ENCODE measurements around the gene FAM227B.
"Not testable (repeated sequence)": the region's sequence is repeated elsewhere in the genome, so short reads cannot be mapped to it uniquely, and the experiment has no call there.

Gene FAM227B

GRCh38 chr15:49610157-49610918 is 10.3 kb downstream of the FAM227B start:
- DNase-seq, result no peak

GRCh38 chr15:49606594-49606993 is 14.0 kb downstream of the FAM227B start:
- no peak for DNase-seq

GRCh38 chr15:49605588-49605987 is 15.0 kb downstream of the FAM227B start:
- no peak for DNase-seq

GRCh38 chr15:49604625-49605409 is 15.8 kb downstream of the FAM227B start:
- DNase-seq, result no peak

DNA sequence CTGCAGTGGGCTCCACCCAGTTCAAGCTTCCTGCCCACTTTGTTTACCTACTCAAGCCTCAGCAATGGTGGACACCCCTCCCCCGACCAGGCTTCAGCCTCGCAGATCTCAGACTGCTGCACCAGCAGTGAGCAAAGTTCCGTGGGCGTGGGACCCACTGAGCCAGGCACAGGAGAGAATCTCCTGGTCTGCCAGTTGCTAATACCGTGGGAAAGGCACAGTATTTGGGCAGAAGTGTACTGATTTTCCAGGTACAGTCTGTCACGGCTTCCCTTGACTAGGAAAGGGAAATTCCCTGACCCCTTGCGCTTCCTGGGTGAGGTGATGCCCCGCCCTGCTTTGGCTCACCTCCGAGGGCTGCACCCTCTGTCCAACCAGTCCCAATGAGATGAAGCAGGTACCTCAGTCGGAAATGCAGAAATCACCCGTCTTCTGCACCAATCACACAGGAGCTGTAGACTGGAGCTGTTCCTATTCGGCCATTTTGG is 27.7 kb downstream of the FAM227B start:
- DNase-seq, result not testable (repeated sequence)

DNA sequence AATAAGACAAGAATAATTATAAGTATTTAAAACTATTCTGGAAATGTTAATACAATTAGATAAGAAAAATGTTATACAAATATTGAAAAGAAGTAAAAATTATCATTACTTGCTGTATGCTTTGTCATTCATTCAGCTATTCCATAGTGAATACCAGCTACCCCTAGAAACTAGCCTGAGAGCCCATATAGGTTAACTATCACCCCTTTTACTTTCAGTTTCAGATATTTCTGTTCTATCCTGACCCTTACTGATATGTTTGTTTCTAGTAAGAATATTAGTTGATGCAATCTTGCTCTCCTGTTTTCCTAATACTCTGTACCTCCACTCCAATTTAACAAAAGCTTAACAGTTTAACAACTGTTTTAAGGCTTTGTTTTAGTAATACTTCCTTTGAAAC is 31.6 kb downstream of the FAM227B start:
- DNase-seq, result no peak

DNA sequence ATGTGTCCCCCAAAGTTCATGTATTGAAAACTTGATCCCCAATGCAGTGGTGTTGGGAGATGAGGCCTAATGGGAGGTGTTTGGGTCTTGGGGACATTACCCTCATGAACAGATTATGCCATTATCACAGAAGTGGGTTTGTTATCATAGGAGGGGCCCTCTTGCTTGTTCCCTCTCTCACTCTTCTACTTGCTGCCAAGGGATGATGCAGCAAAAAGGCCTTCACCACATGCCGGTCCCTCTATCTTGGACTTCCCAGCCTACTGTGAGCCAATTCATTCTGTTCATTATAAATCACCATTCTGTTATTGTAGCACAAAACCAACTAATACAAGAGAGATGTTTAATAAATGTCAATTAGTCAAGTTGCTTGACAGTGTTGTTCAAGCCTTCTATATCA is 47.2 kb downstream of the FAM227B start:
- no peak for DNase-seq

DNA sequence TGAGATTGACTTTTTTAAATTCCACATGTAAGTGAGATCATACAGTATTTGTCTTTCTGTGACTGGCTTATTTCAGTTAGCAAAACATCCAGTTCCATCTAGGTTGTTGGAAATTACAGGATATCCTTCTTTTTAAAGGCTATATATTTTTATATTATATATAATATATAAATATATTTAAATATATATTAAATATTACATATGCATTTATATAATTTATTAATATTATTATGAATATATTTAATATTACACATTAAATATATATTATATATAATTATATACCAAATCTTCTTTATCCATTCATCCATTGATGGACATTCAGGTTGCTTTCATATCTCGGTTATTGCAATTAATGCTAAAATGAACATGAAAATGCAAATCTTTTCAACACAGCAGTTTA is 49.9 kb downstream of the FAM227B start:
- no peak for DNase-seq

GRCh38 chr15:49570174-49570573 is 50.4 kb downstream of the FAM227B start:
- DNase-seq, result no peak

DNA sequence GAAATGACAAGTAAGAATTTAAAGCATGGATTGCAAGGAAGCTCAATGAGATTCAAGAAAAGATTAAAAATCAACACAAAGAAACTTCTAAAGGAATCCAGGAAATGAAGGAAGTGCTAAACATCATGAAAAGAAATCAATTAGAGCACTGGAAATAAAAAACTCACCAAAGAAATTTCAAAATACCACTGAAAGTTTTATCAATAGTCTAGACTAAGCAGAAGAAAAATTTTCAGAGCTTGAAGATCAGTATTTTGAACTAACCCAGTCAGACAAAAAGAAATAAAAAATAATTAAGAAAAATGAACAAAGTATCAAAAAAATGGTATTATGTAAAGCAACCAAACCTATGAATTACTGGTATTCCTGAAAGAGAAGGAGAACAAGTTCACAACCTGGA is 60.6 kb downstream of the FAM227B start:
- DNase-seq, result no peak

DNA sequence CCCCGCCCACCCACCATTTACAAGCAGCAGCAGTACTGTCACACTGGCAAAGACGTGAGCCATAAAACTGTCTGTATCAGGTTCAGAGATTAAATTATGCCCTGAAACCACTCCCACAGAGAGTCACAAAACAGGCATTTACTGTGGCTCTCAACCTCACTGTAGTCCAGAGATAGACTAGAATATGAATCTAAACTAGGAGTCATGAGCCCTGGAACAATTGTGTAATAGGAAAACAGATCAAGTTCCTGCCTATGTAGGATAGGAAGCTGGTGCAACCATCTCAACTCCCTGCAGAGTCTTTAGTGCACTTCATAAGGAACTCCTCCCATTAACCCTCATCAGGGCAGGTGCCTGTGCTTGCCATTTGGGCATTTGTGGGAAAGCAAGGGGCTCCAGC is 61.7 kb downstream of the FAM227B start:
- DNase-seq, result no peak

DNA sequence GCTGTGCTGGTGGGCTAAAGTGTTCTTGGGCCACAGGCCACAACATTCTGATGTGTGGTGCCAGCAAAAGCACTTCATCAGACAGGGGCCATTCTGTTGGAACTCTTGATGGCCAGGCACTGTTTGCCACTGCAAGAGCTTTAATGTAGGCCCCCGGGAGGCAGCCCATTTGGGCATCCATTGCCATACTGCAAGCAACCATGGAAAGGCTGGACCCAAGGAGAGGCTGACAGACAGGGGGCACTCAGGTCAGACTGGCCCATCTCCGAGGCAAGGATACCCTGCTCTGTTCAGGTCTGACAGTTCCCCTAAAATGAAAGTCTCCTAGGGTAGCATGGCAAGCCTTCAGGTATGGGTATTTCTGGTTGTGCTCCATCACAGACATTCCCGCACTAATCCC is 64.2 kb downstream of the FAM227B start:
- no peak for DNase-seq

DNA sequence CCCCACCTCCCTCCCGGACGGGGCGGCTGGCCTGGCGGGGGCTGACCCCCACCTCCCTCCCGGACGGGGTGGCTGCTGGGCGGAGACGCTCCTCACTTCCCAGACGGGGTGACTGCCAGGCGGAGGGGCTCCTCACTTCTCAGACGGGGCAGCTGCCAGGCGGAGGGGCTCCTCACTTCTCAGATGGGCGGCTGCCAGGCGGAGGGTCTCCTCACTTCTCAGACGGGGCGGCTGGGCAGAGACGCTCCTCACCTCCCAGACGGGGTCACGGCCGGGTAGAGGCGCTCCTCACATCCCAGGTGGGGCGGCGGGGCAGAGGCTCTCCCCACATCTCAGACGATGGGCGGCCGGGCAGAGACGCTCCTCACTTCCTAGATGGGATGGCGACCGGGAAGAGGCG is 70.3 kb downstream of the FAM227B start:
- not testable (repeated sequence) for DNase-seq

- no peak for DNase-seq
Observed at GRCh38 chr15:49538520-49538919, 82.1 kb downstream of the FAM227B start.

DNA sequence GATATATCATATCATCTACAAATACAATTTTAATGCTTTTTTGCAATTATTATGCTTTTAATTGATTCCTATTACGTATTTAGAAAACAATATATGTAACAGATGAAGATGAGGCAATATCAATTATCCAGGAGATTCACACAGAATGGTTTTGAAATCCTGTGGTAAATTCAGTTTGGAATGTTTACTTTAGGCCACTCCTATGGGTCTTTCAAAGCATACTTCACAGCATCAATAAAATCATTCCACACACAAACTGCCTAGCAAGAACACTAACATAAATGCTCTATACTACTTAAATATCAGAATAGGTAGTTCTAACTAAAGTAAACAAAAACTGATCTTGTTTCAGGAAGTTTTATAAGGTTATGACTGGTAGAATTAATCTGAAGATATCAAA is 90.5 kb downstream of the FAM227B start:
- DNase-seq, result no peak

DNA sequence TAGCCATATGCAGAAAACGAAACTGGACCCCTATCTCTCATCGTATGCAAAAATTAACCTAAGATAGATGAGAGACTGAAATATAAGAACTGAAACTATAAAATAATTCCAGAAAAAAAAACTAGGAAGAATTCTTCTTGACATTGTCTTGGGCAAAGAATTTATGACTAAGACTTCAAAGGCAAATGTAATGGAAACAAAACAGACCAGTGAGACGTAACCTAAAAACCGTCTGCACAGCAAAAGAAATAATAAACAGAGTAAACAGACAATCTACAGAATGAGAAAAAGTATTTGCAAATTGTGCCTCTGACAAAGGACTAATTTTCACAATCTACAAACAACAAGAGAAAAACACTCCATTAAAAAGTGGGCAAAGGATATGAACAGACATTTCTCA is 92.3 kb downstream of the FAM227B start:
- no peak for DNase-seq

DNA sequence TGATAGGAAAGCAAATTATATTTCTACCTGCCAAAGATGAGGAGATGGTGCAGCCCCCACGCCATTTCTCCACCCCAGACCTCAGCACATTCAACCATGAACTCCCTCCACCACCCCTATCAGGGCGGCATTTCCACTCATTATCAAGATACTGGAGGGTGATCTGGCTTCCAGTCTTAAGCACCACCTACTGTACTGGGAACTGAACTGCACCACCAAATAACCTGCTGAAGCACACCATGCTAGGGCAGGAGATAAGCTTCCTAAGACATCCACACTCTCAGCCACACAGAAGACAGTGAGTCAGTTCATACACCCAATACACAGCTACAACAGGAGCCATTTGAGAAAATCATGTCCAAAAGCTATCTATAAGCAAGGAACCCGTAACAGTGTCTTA is 98.8 kb downstream of the FAM227B start:
- DNase-seq, result no peak

DNA sequence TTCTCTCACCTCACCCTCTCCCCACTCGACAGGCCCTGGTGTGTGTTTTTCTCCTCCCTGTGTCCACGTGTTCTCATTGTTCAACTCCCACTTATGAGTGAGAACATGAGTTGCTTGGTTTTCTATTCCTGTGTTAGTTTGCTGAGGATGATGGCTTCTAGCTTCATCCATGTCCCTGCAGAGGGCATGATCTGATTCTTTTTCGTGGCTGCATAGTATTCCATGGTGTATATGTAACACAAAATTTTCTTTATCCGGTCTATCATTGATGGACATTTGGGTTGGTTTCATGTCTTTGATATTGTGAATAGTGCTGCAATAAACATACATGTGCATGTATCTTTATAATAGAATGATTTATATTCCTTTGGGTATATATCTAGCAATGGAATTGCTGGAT is 107.9 kb downstream of the FAM227B start:
- not testable (repeated sequence) for DNase-seq

DNA sequence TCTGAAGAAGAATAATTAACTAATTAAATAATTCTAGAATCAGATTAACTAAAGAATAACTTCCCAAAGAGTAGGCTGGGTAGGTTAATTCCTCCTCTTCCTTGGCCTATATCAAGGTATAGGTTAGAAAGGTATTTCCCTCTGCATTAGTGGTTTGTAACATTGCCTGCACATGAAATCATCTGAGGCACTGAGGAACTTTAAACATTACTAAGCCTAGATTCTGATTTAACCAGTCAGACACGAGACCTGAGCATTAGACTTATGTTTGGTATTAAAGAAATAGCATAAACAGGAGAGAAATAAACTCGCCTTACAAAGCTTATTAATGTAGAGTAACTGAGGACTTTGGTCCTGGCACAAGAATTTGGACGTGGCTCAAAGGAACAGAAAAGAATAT is 113.4 kb downstream of the FAM227B start:
- no peak for DNase-seq

DNA sequence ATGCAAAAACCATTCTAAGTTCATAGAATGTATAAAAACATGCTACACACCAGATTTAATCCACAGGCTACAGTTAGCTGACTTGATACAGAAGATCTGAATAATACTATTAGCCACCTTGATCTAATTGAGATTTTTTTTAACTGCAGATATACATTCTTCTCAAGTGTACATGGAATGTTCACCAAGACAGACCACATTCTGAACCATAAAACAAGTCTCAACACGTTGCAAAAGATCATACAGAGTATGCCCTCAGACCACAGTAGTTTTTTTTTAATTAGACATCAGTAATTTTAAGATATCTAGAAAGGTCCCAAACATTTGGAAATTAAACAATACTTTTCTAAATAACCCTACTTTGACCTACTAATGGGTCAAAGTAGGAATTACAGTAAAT is 114.3 kb downstream of the FAM227B start:
- DNase-seq, result no peak

GRCh38 chr15:49501586-49501985 is 119.0 kb downstream of the FAM227B start:
- DNase-seq, result no peak

GRCh38 chr15:49495993-49496753 is 124.4 kb downstream of the FAM227B start:
- DNase-seq, result no peak

DNA sequence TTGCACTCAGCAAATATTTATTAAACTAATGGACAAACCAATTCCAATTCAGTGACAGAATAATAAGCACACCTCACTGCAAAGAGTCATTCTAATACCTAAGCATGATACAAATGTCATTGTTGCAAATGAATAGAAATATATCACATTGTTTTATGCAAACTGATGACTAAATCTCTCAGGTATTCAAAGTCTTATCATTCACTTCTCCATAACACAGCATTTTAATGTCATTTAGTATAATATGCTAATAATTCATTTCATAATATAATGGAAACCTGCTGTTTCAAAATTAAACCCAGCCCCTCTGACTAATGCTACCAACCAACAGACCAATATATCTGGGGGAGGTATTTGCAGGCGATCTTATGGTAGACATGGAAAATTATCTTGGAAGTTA is 125.8 kb downstream of the FAM227B start:
- DNase-seq, result no peak

DNA sequence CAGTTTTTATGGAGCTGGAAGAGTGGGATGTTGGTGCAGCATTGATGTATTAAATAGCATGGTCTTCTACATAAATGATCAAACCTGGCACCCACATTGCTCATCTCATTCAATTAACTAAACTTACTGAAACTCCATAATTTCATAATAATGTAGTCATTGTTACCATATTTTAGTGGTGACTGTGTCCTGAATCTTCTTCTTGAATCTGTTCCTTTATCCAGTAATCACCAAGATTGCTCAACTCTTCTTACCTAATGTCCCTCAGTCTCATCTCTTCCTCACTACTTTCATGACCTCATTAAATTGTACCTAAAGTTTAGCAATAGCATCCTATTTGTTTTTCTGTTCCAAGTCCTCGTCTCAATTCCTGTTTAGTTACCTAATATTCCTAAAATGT is 127.8 kb downstream of the FAM227B start:
- no peak for DNase-seq

Measured in activated CD8-positive, alpha-beta memory T cell treated with anti-CD3 and anti-CD28 coated beads, Interleukin-2, amount 50 U/mL, for 4 hours (primary cell).